AG20443 (cell line): ENCODE measurements around the gene VAV2.

Experiments used
- DNase-seq: peaks from one replicate; pipeline ENCODE4 v3.0.0; 2012; ENCODE audit warnings: low spot score, mixed read lengths

Gene VAV2

DNA sequence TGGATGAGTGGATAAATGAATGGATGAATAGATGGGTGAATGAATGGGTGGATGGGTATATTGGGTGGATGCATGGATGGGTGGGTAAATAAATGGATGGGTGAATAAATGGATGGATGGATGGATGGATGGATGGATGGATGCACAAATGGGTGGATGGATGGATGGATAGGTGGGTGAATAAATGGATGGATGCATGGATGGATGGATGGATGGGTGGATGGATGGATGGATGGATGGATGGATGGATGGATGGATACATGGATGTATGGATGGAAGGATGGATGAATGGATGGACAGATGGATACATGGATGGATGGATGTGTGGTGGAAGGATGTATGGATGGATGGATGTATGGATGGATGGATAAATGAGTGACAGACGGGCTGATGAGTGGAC lies 140.4 kb downstream of the VAV2 start:
- DNase-seq, result no peak

- DNase-seq, result no peak
These were observed 141.2 kb downstream of the VAV2 start for GRCh38 chr9:133850937-133851336.

- no peak for DNase-seq
These were observed 142.0 kb downstream of the VAV2 start for GRCh38 chr9:133850161-133850560.

DNA sequence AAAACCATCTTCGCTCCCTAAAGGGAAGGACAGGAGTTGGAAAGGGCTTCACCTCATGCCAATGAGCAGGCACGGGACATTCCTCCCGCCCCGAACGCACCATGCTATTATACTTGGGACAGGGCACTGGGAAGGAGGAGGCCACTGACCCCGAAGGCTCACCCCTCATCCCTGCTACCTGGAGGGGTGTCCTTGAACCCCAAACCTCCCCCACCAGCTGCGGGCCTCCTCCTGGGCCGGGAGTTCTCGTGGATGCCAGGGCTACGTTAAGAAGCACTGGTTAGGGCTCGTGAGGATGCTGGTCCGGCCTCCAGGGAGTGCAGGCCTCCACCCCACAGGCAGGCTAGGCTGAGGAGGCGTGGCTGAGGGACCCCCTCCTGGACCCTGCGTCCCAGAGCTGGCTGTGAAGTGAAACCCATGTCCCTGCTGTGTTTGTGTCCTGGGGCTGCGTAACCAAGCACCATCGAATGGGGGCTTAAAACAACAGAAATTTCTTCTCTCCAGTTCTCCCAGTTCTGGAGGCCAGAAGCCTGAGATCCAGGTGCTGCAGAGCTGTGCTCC lies 142.9 kb downstream of the VAV2 start:
- DNase-seq, result no peak

- no peak for DNase-seq
These were observed 143.5 kb downstream of the VAV2 start for GRCh38 chr9:133848471-133849109.

DNA sequence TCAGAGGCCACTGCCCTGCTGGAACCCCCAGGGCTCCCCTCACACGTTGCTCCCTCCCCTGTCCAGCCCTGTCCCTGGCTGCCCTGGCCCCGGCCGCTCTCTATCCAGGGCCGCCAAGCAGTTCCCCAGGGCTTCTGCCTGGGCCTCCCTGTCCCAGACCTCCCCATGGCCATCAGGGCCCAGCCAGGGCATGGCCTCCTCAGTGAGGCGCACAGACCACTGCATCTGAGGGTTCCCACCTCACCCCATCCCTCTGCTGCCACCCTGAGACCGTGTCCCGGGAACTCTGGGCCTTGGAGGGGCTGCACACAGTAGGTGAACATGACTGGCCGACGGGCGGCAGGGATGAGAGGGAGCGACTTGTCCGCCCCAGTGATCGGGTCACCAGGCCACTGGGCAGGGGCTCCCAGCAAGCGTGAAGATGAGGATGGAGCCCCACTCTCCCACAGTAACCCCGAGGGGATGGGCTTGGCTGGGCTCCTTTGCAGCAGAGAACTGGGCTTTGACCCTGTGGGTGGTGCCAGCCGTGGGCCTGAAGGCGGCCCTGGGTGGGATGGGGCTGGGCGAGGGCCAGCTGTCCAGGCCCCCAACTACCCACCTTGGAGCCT lies 145.5 kb downstream of the VAV2 start:
- no peak for DNase-seq

- DNase-seq, result peak; percentile 60
These were observed 146.7 kb downstream of the VAV2 start for GRCh38 chr9:133845440-133845839.

DNA sequence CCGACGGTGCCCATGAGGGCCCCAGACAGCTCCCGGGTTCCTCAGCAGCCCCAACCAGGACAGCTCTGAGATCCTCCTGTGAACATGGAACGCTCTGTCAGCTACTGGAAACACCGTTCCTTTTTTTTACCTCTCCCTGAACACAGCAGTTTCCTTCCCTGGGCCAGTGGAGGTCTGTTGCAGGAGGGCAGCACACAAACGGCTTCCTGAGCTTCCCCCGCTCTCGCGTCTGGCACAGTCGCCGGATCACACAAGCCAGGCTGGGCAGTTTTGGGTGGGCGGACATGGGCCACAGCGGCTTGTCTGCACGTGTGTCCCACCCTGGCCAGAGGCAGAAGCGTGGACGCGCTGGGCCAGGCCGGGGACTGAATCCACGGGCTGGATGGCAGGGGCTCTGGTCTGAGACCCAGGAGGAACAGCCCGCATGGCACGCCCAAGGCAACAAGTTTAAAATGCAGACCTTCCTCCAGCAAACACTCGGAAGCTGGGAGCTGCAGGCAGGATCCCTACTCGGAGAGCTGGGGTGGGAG lies 147.2 kb downstream of the VAV2 start:
- no peak for DNase-seq

DNA sequence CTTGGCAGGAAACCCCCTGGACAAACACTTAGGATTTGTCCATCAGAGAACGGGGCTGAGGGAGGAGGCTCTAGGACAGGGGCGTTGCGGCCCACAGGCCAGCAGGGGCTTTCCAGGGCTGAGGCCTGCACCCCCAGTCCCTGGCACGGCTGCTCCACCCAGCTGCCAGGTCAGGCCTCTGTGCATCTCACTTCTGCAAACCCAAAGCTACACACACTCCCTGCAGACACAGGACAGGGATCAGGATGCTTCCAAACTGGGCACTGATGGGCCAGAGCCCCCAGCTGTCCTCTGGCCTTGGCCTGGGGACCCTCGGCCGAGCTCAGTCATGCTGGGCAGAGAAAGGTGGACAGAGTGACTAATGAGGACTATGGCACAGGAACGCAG lies 147.7 kb downstream of the VAV2 start:
- DNase-seq, result no peak

- no peak for DNase-seq
These were observed 148.2 kb downstream of the VAV2 start for GRCh38 chr9:133843751-133844397.

GRCh38 chr9:133843250-133843649 lies 148.9 kb downstream of the VAV2 start:
- no peak for DNase-seq

GRCh38 chr9:133842721-133843227 lies 149.3 kb downstream of the VAV2 start:
- DNase-seq, result no peak

DNA sequence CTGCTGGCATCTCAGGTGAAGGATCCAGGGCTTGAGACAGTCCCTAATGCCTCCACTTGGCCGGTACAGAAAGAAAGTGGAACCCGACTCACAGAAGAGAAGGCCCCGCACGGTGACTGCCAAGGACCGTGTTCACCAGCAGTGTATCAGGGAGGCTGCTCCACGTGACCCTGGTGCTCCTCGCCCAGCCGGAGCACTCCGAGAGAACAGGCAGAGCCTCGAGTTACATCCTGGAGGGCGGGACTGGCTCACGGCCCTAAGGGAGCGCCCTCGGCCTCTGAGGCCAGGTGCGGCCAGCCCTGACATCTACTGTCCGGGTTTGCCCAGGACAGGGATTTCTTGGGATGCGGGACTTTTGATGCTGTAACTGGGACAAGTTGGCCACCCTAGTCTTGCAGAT lies 149.9 kb downstream of the VAV2 start:
- no peak for DNase-seq

DNA sequence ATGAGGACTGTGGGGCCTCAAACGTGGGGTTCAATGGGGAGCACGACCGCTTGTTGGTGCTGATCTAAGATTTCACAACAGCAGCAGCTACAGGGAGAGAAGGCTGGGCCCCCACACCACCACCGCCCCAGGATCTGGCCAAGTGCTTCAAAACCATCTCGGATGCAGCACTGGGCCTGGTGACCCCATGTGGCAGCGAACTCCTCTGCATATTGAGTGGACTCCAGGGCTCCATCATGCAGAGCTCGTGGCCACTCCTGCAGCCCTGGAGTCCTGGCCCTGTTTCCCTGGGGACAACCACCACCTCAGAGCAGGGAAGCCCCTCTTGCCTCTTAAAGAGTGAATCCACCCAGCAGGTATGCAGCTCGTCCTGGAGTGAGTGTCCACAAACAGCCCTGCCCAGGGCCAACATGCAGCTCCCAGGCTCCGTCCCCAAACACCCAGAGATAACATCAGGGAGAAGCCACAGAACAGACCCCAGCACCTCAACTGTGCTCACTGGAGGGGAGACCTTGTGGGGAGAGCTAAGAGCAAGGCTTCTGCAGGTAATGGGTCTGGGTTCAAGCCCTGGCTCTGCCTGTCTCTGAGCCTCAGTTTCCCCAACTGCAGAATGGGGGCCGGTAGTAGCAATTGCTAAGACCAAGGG lies 150.8 kb downstream of the VAV2 start:
- DNase-seq, result no peak

- peak; percentile 89 for DNase-seq
These were observed 152.2 kb downstream of the VAV2 start for GRCh38 chr9:133839822-133840329.

- no peak for DNase-seq
These were observed 153.1 kb downstream of the VAV2 start for GRCh38 chr9:133838859-133839507.

DNA sequence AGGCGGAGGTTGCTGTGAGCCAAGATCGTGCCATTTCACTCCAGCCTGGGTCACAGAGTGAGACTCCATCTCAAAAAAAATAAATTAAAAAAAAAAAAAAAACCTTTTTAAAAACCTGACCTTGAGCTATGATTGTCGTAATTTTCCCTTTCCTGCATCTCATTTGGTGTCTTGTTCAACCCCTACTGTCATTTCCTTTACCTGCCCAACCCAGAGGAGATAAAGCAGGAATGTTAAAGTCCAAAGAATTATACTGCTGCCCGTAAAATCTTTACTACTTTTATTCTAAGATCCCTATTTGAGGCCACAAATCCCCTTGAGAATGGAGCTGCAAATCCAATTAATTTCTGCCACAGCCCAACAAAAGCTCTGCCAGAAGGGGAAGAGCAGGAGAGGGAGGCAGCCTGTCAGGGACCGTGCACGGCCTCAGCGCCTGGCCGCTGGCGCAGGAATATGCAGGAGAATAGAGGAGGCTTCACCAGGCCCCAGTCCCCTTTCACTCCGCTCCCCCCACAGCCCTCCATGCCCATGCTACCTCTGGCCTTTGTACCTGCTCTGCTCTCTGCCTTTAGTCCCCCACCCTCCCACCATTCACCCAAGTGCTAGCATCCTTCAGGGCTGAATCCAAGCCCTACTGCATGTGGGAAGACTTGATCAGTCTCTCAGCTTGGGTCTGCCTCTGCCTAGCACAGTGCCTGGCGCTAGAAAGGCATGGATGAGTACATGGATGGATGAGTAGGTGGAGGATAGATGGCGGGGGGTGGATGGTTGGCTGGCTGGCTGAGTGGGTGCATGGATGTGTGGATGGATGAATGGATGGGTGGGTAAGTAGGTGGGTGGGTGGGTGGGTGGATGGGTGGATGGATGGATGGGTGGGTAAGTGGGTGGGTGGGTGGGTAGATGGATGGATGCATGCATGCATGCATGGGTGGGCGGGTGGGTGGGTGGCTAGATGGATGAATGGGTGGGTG lies 154.2 kb downstream of the VAV2 start:
- DNase-seq, result no peak

- no peak for DNase-seq
These were observed 155.3 kb downstream of the VAV2 start for GRCh38 chr9:133836818-133837217.

DNA sequence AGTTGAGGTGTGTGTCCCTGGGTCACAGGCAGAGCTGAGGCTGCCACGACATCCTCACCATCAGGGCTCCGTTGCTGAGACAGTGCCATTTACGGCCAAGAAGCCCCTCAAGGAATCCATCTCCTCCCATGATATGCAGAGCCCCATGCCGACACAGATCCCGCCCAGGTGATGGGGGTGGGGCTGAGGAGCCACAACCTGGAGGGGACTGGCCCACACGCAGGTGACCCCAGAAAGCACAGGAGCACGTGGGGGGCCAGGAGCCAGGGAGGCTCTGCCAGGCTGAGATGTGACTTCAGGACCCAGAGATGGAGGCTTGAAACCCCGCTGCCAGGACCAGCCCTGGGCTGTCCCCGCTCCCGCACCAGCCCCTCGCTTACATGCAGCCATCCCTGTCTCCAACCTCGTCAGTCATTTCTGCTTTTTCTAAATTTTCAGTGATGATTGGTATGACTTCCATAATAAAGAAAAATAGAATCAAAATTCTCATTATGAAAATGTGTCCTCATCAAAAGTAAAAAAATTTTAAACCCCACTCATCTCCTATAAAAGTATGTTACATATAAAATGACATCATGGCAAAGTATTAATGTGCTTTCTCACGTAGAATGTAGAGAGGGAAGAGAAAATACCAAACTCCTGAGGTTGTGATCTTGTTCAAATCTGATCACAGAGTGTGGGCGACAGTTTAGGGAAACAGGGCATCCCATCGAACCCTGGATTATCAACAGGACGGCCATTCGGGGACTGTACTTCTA lies 155.9 kb downstream of the VAV2 start:
- no peak for DNase-seq
